BLaER1 treated with 17β-estradiol and CSF1 and Interleukin-3, amounts not matched to agents 10 nM and 100 nM (cell line): ENCODE data around the gene C4B.
"Not testable (repeated sequence)": the region's sequence is repeated elsewhere in the genome, so short reads cannot be mapped to it uniquely, and the experiment has no call there.

Experiments used
- H3K27ac ChIP-seq, 11 experiments: shearing (Covaris generic); formaldehyde crosslinking; 2 replicates each; pipeline ENCODE4 v1.8.1; 2022
- H3K27me3 ChIP-seq, 11 experiments: shearing (Covaris generic); formaldehyde crosslinking; 2 replicates each; pipeline ENCODE4 v1.8.1; 2022
- H3K36me3 ChIP-seq, 11 experiments: shearing (Covaris generic); formaldehyde crosslinking; 2 replicates each; pipeline ENCODE4 v1.8.1; 2022
- H3K4me1 ChIP-seq, 10 experiments: shearing (Covaris generic); formaldehyde crosslinking; 2 replicates each; pipeline ENCODE4 v1.8.1; 2022
- H3K4me2 ChIP-seq, 11 experiments: shearing (Covaris generic); formaldehyde crosslinking; 2 replicates each; pipeline ENCODE4 v1.8.1; 2022
- H3K4me3 ChIP-seq, 10 experiments: shearing (Covaris generic); formaldehyde crosslinking; 2 replicates each; pipeline ENCODE4 v1.8.1; 2022
- H3K9ac ChIP-seq, 11 experiments: shearing (Covaris generic); formaldehyde crosslinking; 2 replicates each; pipeline ENCODE4 v1.8.1; 2022
- H3K9me3 ChIP-seq, 11 experiments: shearing (Covaris generic); formaldehyde crosslinking; replicated peaks in 1 of 11; 2 replicates each; pipeline ENCODE4 v1.8.1; 2022
- H4K20me1 ChIP-seq, 11 experiments: shearing (Covaris generic); formaldehyde crosslinking; 2 replicates each; pipeline ENCODE4 v1.8.1; 2022
- Cebpa-rat ChIP-seq, 11 experiments: shearing (Covaris generic); IDR thresholded peaks; 2 replicates each; pipeline ENCODE4 v1.8.1; 2022

C4B gene

GRCh38 chr6:31970604-31971271 is 43.9 kb upstream of the C4B start:
- H3K9ac ChIP-seq: peak overlapping the region; percentile 79 to 94 (median 88)

GRCh38 chr6:31971279-31971992 is 43.2 kb upstream of the C4B start:
- peak overlapping the region; percentile 76 to 99 (median 96) for H3K4me2 ChIP-seq
- peaks cover 38 to 63% (median 46%) of the 10 kb centered on the region in 11 experiments for H3K36me3 ChIP-seq
- H3K9ac ChIP-seq: peak overlapping the region; percentile 79 to 94 (median 88)
- no peaks in the 10 kb centered on the region for H3K27me3 ChIP-seq
- peak overlapping the region; percentile 79 to 96 (median 91) for H3K27ac ChIP-seq
- H3K4me3 ChIP-seq: peak overlapping the region; percentile 70 to 90 (median 78)
- TF ChIP-seq Cebpa-rat (IDR thresholded peaks at IDR 0.05): peak in 1 of 11 experiments; percentile 61; a peak in 2 of 22 replicates
- peaks cover 0 to 14% (median 4%) of the 10 kb centered on the region in 11 experiments; a peak in 10 of 22 replicates for H3K9me3 ChIP-seq
- peaks cover 32 to 40% (median 35%) of the 10 kb centered on the region in 10 experiments for H3K4me1 ChIP-seq
- peaks cover 0 to 17% (median 0%) of the 10 kb centered on the region in 11 experiments; a peak in 4 of 22 replicates for H4K20me1 ChIP-seq

More at GRCh38 chr6:31970604-31971271, 43.9 kb upstream of the C4B start:
- peak overlapping the region; percentile 76 to 99 (median 96) for H3K4me2 ChIP-seq
- no peaks in the 10 kb centered on the region for H3K27me3 ChIP-seq
- H3K4me3 ChIP-seq: peak overlapping the region; percentile 70 to 90 (median 78)
- H3K9me3 ChIP-seq: peaks cover 0 to 7% (median 0%) of the 10 kb centered on the region in 11 experiments; a peak in 5 of 22 replicates
- no peak for TF ChIP-seq Cebpa-rat (IDR thresholded peaks at IDR 0.05)
- H3K4me1 ChIP-seq: peaks cover 32 to 40% (median 35%) of the 10 kb centered on the region in 10 experiments
- H3K27ac ChIP-seq: peak overlapping the region; percentile 79 to 96 (median 91); a peak in 21 of 22 replicates
- H4K20me1 ChIP-seq: peaks cover 0 to 17% (median 0%) of the 10 kb centered on the region in 11 experiments; a peak in 4 of 22 replicates
- H3K36me3 ChIP-seq: peaks cover 45 to 70% (median 53%) of the 10 kb centered on the region in 11 experiments

GRCh38 chr6:31971993-31972708 is 42.4 kb upstream of the C4B start, which contains the start of gene DXO:
Gene DXO, minus strand, starts transcription at chr6:31972138. Its CDS starts 463 bp downstream, at chr6:31971675.
- Histone ChIP-seq H4K20me1 (peaks cover 0 to 17% (median 0%) of the 10 kb centered on the region in 11 experiments; a peak in 4 of 22 replicates), H3K4me2 (peak within 1 kb of the TSS; percentile 94 to 99 (median 96)), H3K4me1 (peaks cover 32 to 40% (median 35%) of the 10 kb centered on the region in 10 experiments), H3K4me3 (peak within 1 kb of the TSS; percentile 70 to 90 (median 78)), H3K27ac (peak within 1 kb of the TSS; percentile 79 to 96 (median 91)), H3K27me3 (no peaks in the 10 kb centered on the region), H3K36me3 (peaks cover 31 to 58% (median 42%) of the 10 kb centered on the region in 11 experiments), H3K9ac (peak within 1 kb of the TSS; percentile 79 to 94 (median 88)), H3K9me3 (peaks cover 0 to 20% (median 8%) of the 10 kb centered on the region in 11 experiments; a peak in 10 of 22 replicates)
- peak in 9 of 11 experiments; percentile 35 to 97 (median 82); a peak in 16 of 22 replicates for TF ChIP-seq Cebpa-rat (IDR thresholded peaks at IDR 0.05)

GRCh38 chr6:31972709-31973350 is 41.8 kb upstream of the C4B start:
- Histone ChIP-seq H3K4me3 (peak overlapping the region; percentile 70 to 90 (median 78)), H3K36me3 (peaks cover 24 to 55% (median 35%) of the 10 kb centered on the region in 11 experiments)

GRCh38 chr6:31976065-31976464 is 38.5 kb upstream of the C4B start:
- peaks cover 0 to 20% (median 8%) of the 10 kb centered on the region in 11 experiments; a peak in 10 of 22 replicates for H3K9me3 ChIP-seq
- H3K27ac ChIP-seq, H3K9ac ChIP-seq, H3K4me3 ChIP-seq, H3K4me2 ChIP-seq, H3K27me3 ChIP-seq, H4K20me1 ChIP-seq: not testable (repeated sequence)
- peaks cover 0 to 36% (median 14%) of the 10 kb centered on the region in 11 experiments; a peak in 17 of 22 replicates for H3K36me3 ChIP-seq
- H3K4me1 ChIP-seq: peaks cover 18 to 27% (median 20%) of the 10 kb centered on the region in 10 experiments

More at GRCh38 chr6:31972709-31973350, 41.8 kb upstream of the C4B start:
- H4K20me1 ChIP-seq: peaks cover 0 to 17% (median 0%) of the 10 kb centered on the region in 11 experiments; a peak in 4 of 22 replicates
- H3K9me3 ChIP-seq: peaks cover 0 to 20% (median 8%) of the 10 kb centered on the region in 11 experiments; a peak in 10 of 22 replicates
- H3K27ac ChIP-seq: peak overlapping the region; percentile 79 to 96 (median 91)
- H3K4me2 ChIP-seq: peak overlapping the region; percentile 94 to 99 (median 96)
- peaks cover 32 to 40% (median 35%) of the 10 kb centered on the region in 10 experiments for H3K4me1 ChIP-seq
- TF ChIP-seq Cebpa-rat (IDR thresholded peaks at IDR 0.05): no peak
- H3K9ac ChIP-seq: peak overlapping the region; percentile 79 to 94 (median 88)
- H3K27me3 ChIP-seq: no peaks in the 10 kb centered on the region

- no peak overlapping the region for H3K4me3 ChIP-seq
- peak overlapping the region in 1 of 11 experiments; percentile 22; a peak in 1 of 22 replicates for H3K9ac ChIP-seq
- peaks cover 10 to 19% (median 12%) of the 10 kb centered on the region in 10 experiments for H3K4me1 ChIP-seq
- TF ChIP-seq Cebpa-rat (IDR thresholded peaks at IDR 0.05): no peak
- H4K20me1 ChIP-seq: 0 out of 22 replicates have a peak, but pooled peaks cover 0 to 7% (median 0%) of the 10 kb centered on the region in 11 experiments
- H3K4me2 ChIP-seq: no peak overlapping the region
- no peaks in the 10 kb centered on the region for H3K27me3 ChIP-seq
- peaks cover 0 to 36% (median 14%) of the 10 kb centered on the region in 11 experiments; a peak in 17 of 22 replicates for H3K36me3 ChIP-seq
- H3K9me3 ChIP-seq: peaks cover 0 to 20% (median 8%) of the 10 kb centered on the region in 11 experiments; a peak in 10 of 22 replicates
- H3K27ac ChIP-seq: no peak overlapping the region
Observed at GRCh38 chr6:31977816-31978431, 36.7 kb upstream of the C4B start.

- Histone ChIP-seq H3K9ac (peak overlapping the region in 3 of 11 experiments; percentile 22 to 33 (median 29); a peak in 1 of 22 replicates), H3K36me3 (peaks cover 0 to 36% (median 14%) of the 10 kb centered on the region in 11 experiments; a peak in 17 of 22 replicates), H3K4me2 (peak overlapping the region in 3 of 11 experiments; percentile 0 to 17 (median 13); a peak in 1 of 22 replicates), H3K27ac (no peak overlapping the region), H4K20me1 (0 out of 22 replicates have a peak, but pooled peaks cover 0 to 7% (median 0%) of the 10 kb centered on the region in 11 experiments), H3K4me3 (no peak overlapping the region), H3K27me3 (no peaks in the 10 kb centered on the region), H3K9me3 (peaks cover 0 to 20% (median 8%) of the 10 kb centered on the region in 11 experiments; a peak in 10 of 22 replicates), H3K4me1 (peaks cover under 1 to 10% (median 3%) of the 10 kb centered on the region in 10 experiments; a peak in 16 of 20 replicates)
- TF ChIP-seq Cebpa-rat (IDR thresholded peaks at IDR 0.05): no peak
Observed at GRCh38 chr6:31978831-31979230, 35.8 kb upstream of the C4B start.
